DOHH2 (cell line): ENCODE measurements around the gene DUSP3.

Experiments
- H3F3A ChIP-seq: fragments of 200-600 bp; sonication (generic), shearing (Covaris generic); 2 replicates; pipeline ENCODE4 v1.6.0; 2016; ENCODE audit warnings: antibody characterized with exemption, mild to moderate bottlenecking; ENCODE audit not compliant: control insufficient read depth, insufficient read depth
- H3K27ac ChIP-seq: fragments of 200-600 bp; sonication (generic); 2 replicates; pipeline ENCODE4 v1.5.1; 2014; ENCODE audit warnings: low read depth, mild to moderate bottlenecking, low read length, moderate library complexity
- H3K27me3 ChIP-seq: fragments of 200-600 bp; sonication (generic); 2 replicates; pipeline ENCODE4 v1.6.1; 2014; ENCODE audit warnings: mild to moderate bottlenecking, low read length, mixed read lengths; ENCODE audit not compliant: control insufficient read depth
- H3K36me3 ChIP-seq: fragments of 200-600 bp; sonication (generic); 2 replicates; pipeline ENCODE4 v1.6.1; 2014; ENCODE audit warnings: mild to moderate bottlenecking, low read length, moderate library complexity, mixed read lengths; ENCODE audit not compliant: control insufficient read depth
- H3K4me1 ChIP-seq: fragments of 200-600 bp; sonication (generic); 2 replicates; pipeline ENCODE4 v1.6.1; 2014; ENCODE audit warnings: mild to moderate bottlenecking, low read length, mixed read lengths; ENCODE audit not compliant: control insufficient read depth
- H3K4me2 ChIP-seq: fragments of 200-600 bp; sonication (generic); 2 replicates; pipeline ENCODE4 v1.6.0; 2014; ENCODE audit warnings: mild to moderate bottlenecking, low read length, moderate library complexity
- H3K4me3 ChIP-seq: fragments of 200-600 bp; sonication (generic); 2 replicates; pipeline ENCODE4 v1.5.1; 2014; ENCODE audit warnings: mild to moderate bottlenecking, low read length, mixed read lengths
- H3K79me2 ChIP-seq: fragments of 200-600 bp; sonication (generic); 2 replicates; pipeline ENCODE4 v1.6.1; 2014; ENCODE audit warnings: mild to moderate bottlenecking, low read length, mixed read lengths; ENCODE audit not compliant: control insufficient read depth
- H3K9me2 ChIP-seq: fragments of 200-600 bp; sonication (generic); replicated peaks from 2 replicates; pipeline ENCODE4 v1.6.1; 2014; ENCODE audit warnings: mild to moderate bottlenecking, low read length, mixed read lengths; ENCODE audit not compliant: control insufficient read depth
- H3K9me3 ChIP-seq: fragments of 200-600 bp; sonication (generic); 2 replicates; pipeline ENCODE4 v1.6.1; 2014; ENCODE audit warnings: antibody characterized with exemption, low read length, mixed read lengths; ENCODE audit not compliant: control insufficient read depth, insufficient read depth
- H4K20me1 ChIP-seq: fragments of 200-600 bp; sonication (generic); 2 replicates; pipeline ENCODE4 v1.6.0; 2014; ENCODE audit warnings: low read depth, mild to moderate bottlenecking, antibody characterized with exemption, low read length, moderate library complexity; ENCODE audit not compliant: control insufficient read depth, insufficient read depth
- EZH2phosphoT487 ChIP-seq: fragments of 200-600 bp; sonication (generic); IDR thresholded peaks from 2 replicates; pipeline ENCODE4 v1.6.1; 2017; ENCODE audit warnings: borderline replicate concordance, mild to moderate bottlenecking, antibody characterized with exemption, low read length, moderate library complexity, mixed read lengths
- TF ChIP-seq, protein P1 (sequence below): fragments of 200-600 bp; sonication (generic); IDR thresholded peaks from one replicate; pipeline ENCODE4 v1.5.1; 2014; ENCODE audit warnings: antibody characterized with exemption, mild to moderate bottlenecking, low read depth, low read length; ENCODE audit not compliant: poor library complexity, severe bottlenecking

DUSP3 gene

DNA sequence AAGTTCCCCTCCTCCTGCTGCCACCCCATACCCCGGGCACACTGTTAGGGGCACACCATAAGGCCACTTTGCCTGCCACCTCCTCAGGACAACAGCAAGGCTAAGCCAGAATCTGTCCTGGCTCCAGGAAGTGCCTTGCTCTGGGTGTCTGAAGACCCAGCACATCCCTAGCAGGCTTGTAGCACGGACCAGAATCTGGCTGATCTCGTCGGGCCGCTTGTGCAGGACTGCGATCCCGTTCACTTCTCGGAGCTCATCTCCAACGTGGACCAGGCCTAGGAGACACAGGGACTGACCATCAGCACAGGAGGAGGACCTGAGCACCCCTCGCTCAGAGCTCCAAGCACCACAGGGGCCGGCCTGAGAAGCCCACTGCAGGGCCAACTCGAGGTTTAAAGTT lies 46.8 kb upstream of the DUSP3 start:
- no peak overlapping the region for H3K27ac ChIP-seq
- H3K9me2 ChIP-seq: no peaks in the 10 kb centered on the region
- H3K4me1 ChIP-seq: no peaks in the 10 kb centered on the region
- H3K4me3 ChIP-seq: no peak overlapping the region
- peaks cover 6% of the 10 kb centered on the region; the same call in 1 of the 2 replicates for H3K27me3 ChIP-seq
- no peaks in the 10 kb centered on the region for H3F3A ChIP-seq
- H3K4me2 ChIP-seq: no peak overlapping the region
- no peaks in the 10 kb centered on the region for H3K36me3 ChIP-seq
- H4K20me1 ChIP-seq: no peaks in the 10 kb centered on the region
- no peaks in the 10 kb centered on the region for H3K9me3 ChIP-seq
- no peaks in the 10 kb centered on the region for H3K79me2 ChIP-seq
- TF ChIP-seq EZH2phosphoT487: no peak

DNA sequence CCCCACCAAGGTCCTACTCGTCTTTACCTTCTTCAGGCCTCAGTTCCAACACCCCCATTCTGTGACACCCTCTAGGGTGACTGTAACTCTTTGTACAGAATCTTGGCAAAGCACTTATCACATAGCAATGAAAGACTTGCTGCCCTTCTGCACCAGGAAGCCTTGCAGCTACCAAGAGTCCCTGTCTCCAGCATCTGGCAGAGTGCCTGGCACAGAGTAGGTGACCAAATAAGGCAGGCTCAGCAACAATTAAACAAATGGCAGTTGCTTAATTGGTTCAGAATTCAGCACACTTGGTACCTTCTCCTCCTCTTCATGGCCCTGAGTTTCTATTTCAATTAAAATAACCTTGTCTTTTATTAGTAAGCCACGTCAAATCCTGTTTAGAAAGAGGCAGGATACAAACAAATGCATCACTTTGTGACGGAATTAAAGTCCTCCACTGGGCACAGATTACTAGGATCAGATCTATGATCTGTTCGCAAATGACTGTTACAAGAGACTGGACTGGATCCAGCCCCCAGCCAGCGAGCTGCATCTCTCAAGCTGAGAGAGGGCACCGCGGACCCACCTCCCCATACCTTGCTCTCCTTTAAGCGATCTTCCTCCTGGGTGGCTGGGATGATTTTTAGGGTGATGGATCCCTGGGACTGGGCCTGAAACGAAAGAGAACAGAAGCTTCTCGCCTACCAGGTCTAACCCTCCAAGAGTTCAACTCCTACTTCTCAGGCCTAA lies 44.7 kb upstream of the DUSP3 start:
- H3K36me3 ChIP-seq: no peaks in the 10 kb centered on the region
- no peaks in the 10 kb centered on the region for H4K20me1 ChIP-seq
- H3K27me3 ChIP-seq: peaks cover 3% of the 10 kb centered on the region; the same call in 1 of the 2 replicates
- no peaks in the 10 kb centered on the region for H3K9me3 ChIP-seq
- H3K4me2 ChIP-seq: no peak overlapping the region
- no peaks in the 10 kb centered on the region for H3F3A ChIP-seq
- H3K79me2 ChIP-seq: no peaks in the 10 kb centered on the region
- H3K27ac ChIP-seq: no peak overlapping the region
- TF ChIP-seq, protein P1, sequence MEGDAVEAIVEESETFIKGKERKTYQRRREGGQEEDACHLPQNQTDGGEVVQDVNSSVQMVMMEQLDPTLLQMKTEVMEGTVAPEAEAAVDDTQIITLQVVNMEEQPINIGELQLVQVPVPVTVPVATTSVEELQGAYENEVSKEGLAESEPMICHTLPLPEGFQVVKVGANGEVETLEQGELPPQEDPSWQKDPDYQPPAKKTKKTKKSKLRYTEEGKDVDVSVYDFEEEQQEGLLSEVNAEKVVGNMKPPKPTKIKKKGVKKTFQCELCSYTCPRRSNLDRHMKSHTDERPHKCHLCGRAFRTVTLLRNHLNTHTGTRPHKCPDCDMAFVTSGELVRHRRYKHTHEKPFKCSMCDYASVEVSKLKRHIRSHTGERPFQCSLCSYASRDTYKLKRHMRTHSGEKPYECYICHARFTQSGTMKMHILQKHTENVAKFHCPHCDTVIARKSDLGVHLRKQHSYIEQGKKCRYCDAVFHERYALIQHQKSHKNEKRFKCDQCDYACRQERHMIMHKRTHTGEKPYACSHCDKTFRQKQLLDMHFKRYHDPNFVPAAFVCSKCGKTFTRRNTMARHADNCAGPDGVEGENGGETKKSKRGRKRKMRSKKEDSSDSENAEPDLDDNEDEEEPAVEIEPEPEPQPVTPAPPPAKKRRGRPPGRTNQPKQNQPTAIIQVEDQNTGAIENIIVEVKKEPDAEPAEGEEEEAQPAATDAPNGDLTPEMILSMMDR: no peak
- TF ChIP-seq EZH2phosphoT487: no peak
- H3K4me1 ChIP-seq: no peaks in the 10 kb centered on the region
- no peak overlapping the region for H3K4me3 ChIP-seq
- no peaks in the 10 kb centered on the region for H3K9me2 ChIP-seq

DNA sequence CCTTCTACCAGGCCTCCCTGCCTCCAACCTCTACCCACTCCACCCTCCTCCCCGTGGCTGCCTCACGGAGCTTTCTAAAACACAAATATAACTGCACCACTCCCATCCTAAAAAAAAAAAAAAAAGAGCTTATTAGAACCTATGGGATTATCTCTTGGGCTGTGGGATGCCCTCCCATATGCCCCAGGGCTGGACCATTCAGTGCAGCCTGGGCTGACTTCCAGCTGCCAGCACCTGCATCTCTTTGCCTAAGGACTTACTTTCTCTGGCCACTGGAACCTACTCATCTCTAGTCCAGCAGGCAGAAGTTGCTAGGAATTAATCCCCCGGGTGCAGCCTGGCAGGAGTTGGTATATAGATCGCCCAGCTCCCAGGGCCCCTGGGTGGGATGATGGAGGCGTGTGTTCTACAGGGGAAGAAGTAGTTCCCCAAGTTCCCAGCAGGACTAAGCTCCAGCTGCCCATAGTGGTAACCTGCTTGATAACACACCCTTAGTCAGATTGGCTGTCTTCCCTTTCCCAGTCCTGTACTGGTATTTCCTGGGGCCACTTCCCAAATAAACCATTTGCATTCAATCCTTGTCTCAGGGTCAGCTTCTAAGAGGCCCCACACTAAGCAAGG lies 43.9 kb upstream of the DUSP3 start:
- H3K4me2 ChIP-seq: no peak overlapping the region
- peaks cover 3% of the 10 kb centered on the region; the same call in 1 of the 2 replicates for H3K27me3 ChIP-seq
- no peaks in the 10 kb centered on the region for H3K4me1 ChIP-seq
- no peaks in the 10 kb centered on the region for H3K9me2 ChIP-seq
- TF ChIP-seq, protein P1: no peak
- TF ChIP-seq EZH2phosphoT487: no peak
- H3F3A ChIP-seq: no peaks in the 10 kb centered on the region
- H3K79me2 ChIP-seq: no peaks in the 10 kb centered on the region
- no peak overlapping the region for H3K4me3 ChIP-seq
- H3K27ac ChIP-seq: no peak overlapping the region
- H3K36me3 ChIP-seq: no peaks in the 10 kb centered on the region
- H3K9me3 ChIP-seq: no peaks in the 10 kb centered on the region
- no peaks in the 10 kb centered on the region for H4K20me1 ChIP-seq

DNA sequence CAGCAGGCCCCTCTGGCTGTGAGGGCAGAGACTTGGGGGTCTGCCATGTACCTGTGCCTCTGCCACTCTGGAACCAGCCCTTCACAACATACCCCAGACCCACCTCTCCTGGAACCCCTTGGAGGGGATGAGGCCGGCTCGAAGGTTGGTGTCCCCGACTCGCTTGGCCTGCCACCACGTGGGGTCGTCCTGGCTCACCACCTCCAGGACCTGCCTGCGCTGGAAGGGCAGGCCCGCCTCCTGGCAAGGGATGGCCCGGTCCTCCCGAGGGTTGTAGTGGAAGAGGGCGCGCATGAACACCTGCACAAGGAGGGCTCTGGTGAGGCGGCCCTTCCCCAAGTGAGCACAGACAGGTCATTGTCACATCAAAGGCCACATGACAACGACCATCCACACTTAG lies 42.0 kb upstream of the DUSP3 start:
- Histone ChIP-seq H3K79me2 (no peaks in the 10 kb centered on the region), H3K27ac (no peak overlapping the region), H3F3A (no peaks in the 10 kb centered on the region), H3K9me3 (no peaks in the 10 kb centered on the region), H4K20me1 (no peaks in the 10 kb centered on the region), H3K4me1 (no peaks in the 10 kb centered on the region), H3K4me3 (no peak overlapping the region), H3K27me3 (peaks cover 3% of the 10 kb centered on the region; the same call in 1 of the 2 replicates), H3K36me3 (no peaks in the 10 kb centered on the region), H3K4me2 (no peak overlapping the region), H3K9me2 (no peaks in the 10 kb centered on the region)
- no peak for TF ChIP-seq EZH2phosphoT487
- TF ChIP-seq, protein P1: no peak
